K562 (cell line): ENCODE measurements around the gene FLAD1. TPM values are rescaled to one million over a fixed set of nuclear protein-coding genes. Genes with fewer than 3 reads are reported as not detected.

Experiments
- ARID2 ChIP-seq: fragments of 450-650 bp; IDR thresholded peaks from 2 replicates; pipeline ENCODE4 v1.6.1; 2017; ENCODE audit warnings: antibody characterized with exemption, mild to moderate bottlenecking
- ETV5 ChIP-seq: sonication (generic); formaldehyde crosslinking; IDR thresholded peaks from 2 replicates; pipeline ENCODE4 v1.4.0; 2020; ENCODE audit warnings: low read depth, mild to moderate bottlenecking, missing genetic modification reagents
- FOXK2 ChIP-seq, 2 experiments: fragments of 450-650 bp; IDR thresholded peaks in 1 of 2; conservative IDR thresholded peaks in 1 of 2; 2 replicates each; pipeline ENCODE4 v1.6.1; 2016; ENCODE audit warnings: low read depth in 2 of 2, mild to moderate bottlenecking in 1 of 2
- HBP1 ChIP-seq: fragments of 450-650 bp; formaldehyde crosslinking; IDR thresholded peaks from 2 replicates; pipeline ENCODE4 v1.4.0; 2022; ENCODE audit warnings: missing genetic modification characterization
- ILF3 ChIP-seq: fragments of 450-650 bp; IDR thresholded peaks from 2 replicates; pipeline ENCODE4 v1.6.1; 2018; ENCODE audit warnings: antibody characterized with exemption, mild to moderate bottlenecking, moderate library complexity, borderline replicate concordance
- MTA1 ChIP-seq: fragments of 450-650 bp; IDR thresholded peaks from 2 replicates; pipeline ENCODE4 v1.6.1; 2017; ENCODE audit warnings: borderline replicate concordance
- RERE ChIP-seq: sonication (generic); formaldehyde crosslinking; IDR thresholded peaks from 2 replicates; pipeline ENCODE4 v1.8.0; 2023; ENCODE audit warnings: missing genetic modification reagents, mild to moderate bottlenecking, borderline replicate concordance
- SOX6 ChIP-seq: fragments of 450-650 bp; IDR thresholded peaks from 2 replicates; pipeline ENCODE4 v1.6.1; 2014; ENCODE audit warnings: mild to moderate bottlenecking
- SP2 ChIP-seq: IDR thresholded peaks from 2 replicates; pipeline ENCODE4 v1.6.1; 2011; ENCODE audit warnings: mild to moderate bottlenecking, low read depth, low read length, moderate library complexity; ENCODE audit not compliant: poor library complexity, severe bottlenecking; ENCODE audit errors: extremely low read depth
- ZBTB12 ChIP-seq: fragments of 250-450 bp; sonication (Bioruptor Pico); IDR thresholded peaks from 2 replicates; pipeline ENCODE4 v1.4.0; 2020
- ZNF232 ChIP-seq: sonication (generic); formaldehyde crosslinking; IDR thresholded peaks from 2 replicates; pipeline ENCODE4 v1.8.0; 2022; ENCODE audit warnings: mild to moderate bottlenecking, missing genetic modification reagents
- ZNF592 ChIP-seq: fragments of 450-650 bp; IDR thresholded peaks from 2 replicates; pipeline ENCODE4 v1.6.1; 2017; ENCODE audit warnings: antibody characterized with exemption, mild to moderate bottlenecking
- ZNF699 ChIP-seq: fragments of 250-450 bp; sonication (Bioruptor Pico); IDR thresholded peaks from 2 replicates; pipeline ENCODE4 v1.8.0; 2021; ENCODE audit warnings: mild to moderate bottlenecking, moderate library complexity; ENCODE audit not compliant: insufficient replicate concordance
- polyA plus RNA-seq, 8 experiments: library from polyadenylated mRNA; depleted of rRNA in 4 of 8; stranded (reverse) in 5 of 8; unstranded in 3 of 8; fragments of >200 nt; fragmentation: Nextera tagmentation in 2 of 8; fragmentation: Illumina TruSeq in 1 of 8; extraction: Ambion mirVana in 2 of 8; extraction: Trizol in 1 of 8; gene quantifications; 2 replicates each; pipeline versions ENCODE4 v1.2.1 to v1.2.3, GENCODE V29; 2011 to 2014; ENCODE audit warnings: inconsistent platforms in 1 of 8, missing spikeins in 1 of 8
- total RNA-seq, 7 experiments: library from RNA; depleted of rRNA in 6 of 7; stranded (reverse); fragments of >200 nt in 6 of 7; fragmentation: Illumina TruSeq in 2 of 7; extraction: Trizol in 2 of 7; gene quantifications; 2 replicates each; pipeline versions ENCODE4 v1.2.1 to v1.2.3, GENCODE V29; 2011 to 2021; ENCODE audit warnings: low replicate concordance in 1 of 7

FLAD1 gene
- total and polyA plus RNA-seq, 9 of the 15 experiments (the other 6 are each of a cell fraction or from before 2014, with no cell fraction given) = 24.9 to 85.8 (median 67.0) TPM

GRCh38 chr1:155001675-155002463 lies 18.7 kb downstream of the FLAD1 start (continued):
- no peak for TF ChIP-seq ZNF232
- TF ChIP-seq RERE (CRISPR knock-in tag) = no peak
- no peak for TF ChIP-seq ZBTB12 (CRISPR knock-in tag)
- TF ChIP-seq FOXK2 (conservative IDR thresholded peaks at IDR 0.05 in 1 of 2, IDR thresholded peaks at IDR 0.05 in 1 of 2; ENCODE audit: low read depth in 2 of 2) = peak; percentile 42 to 46; a peak in 1 of 4 replicates
- no peak for TF ChIP-seq ILF3
- peak; percentile 83 for TF ChIP-seq SP2
- peak; percentile 93 for TF ChIP-seq HBP1 (CRISPR knock-in tag)
- peak; percentile 67 for TF ChIP-seq MTA1
- no peak for TF ChIP-seq ZNF699 (CRISPR knock-in tag)
- no peak for TF ChIP-seq SOX6
- TF ChIP-seq ZNF592 = no peak
- TF ChIP-seq ETV5 (CRISPR knock-in tag) = no peak
- TF ChIP-seq ARID2 = no peak
